Measurements from ENCODE around the gene COA7. TPM values are rescaled to one million over a fixed set of nuclear protein-coding genes. Genes with fewer than 3 reads are reported as not detected.

Gene COA7
- total and polyA plus RNA-seq, 12 donors: 3.1 to 34.5 (median 12.9) TPM

DNA sequence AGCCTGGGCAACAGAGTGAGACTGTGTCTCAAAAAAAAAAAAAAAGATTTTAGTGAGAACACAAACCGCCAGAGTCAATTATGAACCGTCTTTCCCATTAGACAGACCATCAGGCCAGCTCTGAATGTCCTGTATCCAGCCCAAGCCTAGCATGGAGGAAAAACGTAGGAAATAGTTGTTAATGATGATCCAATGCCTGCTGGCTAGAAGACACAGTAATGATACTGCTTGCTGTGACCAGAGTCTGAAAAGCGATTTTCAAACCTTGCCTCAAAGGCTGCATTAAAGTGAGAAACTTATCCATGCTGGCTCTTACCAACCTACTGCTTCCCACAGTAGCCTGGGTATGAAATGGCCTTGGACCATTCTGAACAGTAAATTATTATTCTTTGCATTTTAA, 17.0 kb downstream of the COA7 start:
- no peaks in the 10 kb centered on the region for H3K27me3 ChIP-seq
- H3K9me3 ChIP-seq (replicated peaks in 1 of 3): no peaks in the 10 kb centered on the region
- H3K4me3 ChIP-seq: no peak overlapping the region
- intact Hi-C loops (cut with DNase I): loop anchor here (10.0 kb wide), 2 partner anchors 246 to 276 kb away; partner anchors contain the start of genes ORC1 (in 1 of the 2) and PRPF38A (in 1 of the 2)
- no peaks in the 10 kb centered on the region for H3K36me3 ChIP-seq (replicated peaks in 1 of 2)
- peaks cover 0 to 17% of the 10 kb centered on the region in 2 donors for H3K4me1 ChIP-seq (replicated peaks in 1 of 2)
- no peak for DNase-seq
- no peak overlapping the region for H3K27ac ChIP-seq
- TF ChIP-seq, protein P1, sequence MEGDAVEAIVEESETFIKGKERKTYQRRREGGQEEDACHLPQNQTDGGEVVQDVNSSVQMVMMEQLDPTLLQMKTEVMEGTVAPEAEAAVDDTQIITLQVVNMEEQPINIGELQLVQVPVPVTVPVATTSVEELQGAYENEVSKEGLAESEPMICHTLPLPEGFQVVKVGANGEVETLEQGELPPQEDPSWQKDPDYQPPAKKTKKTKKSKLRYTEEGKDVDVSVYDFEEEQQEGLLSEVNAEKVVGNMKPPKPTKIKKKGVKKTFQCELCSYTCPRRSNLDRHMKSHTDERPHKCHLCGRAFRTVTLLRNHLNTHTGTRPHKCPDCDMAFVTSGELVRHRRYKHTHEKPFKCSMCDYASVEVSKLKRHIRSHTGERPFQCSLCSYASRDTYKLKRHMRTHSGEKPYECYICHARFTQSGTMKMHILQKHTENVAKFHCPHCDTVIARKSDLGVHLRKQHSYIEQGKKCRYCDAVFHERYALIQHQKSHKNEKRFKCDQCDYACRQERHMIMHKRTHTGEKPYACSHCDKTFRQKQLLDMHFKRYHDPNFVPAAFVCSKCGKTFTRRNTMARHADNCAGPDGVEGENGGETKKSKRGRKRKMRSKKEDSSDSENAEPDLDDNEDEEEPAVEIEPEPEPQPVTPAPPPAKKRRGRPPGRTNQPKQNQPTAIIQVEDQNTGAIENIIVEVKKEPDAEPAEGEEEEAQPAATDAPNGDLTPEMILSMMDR (IDR thresholded peaks at IDR 0.05): no peak
- no peak for TF ChIP-seq POLR2A (IDR thresholded peaks at IDR 0.05)
- 83 to 86% (median 84%) methylated on average over 4 of the region's 4 CpGs for WGBS, 4 donors

DNA sequence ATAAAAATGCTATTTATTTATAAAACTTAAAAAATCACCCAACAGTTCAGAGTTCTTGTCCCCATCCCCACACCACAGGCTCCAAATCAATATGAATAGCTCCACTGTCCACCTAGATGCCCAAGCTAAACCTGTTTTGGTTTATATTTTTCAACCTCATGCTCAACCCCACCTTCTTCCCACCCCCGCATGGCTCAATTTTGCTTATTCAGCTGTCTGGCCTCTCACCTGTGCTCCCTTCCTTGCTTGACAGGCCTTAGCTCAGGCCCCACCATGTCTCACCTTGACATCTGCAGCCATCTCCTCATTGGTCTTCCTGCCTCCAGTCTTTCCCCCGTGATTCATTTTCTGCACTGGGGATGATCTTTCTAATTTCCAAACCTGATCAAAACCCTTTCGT, 17.8 kb downstream of the COA7 start:
- H3K4me3 ChIP-seq: no peak overlapping the region
- intact Hi-C loops (cut with DNase I): loop anchor here (10.0 kb wide), 2 partner anchors 246 to 276 kb away; partner anchors contain the start of genes ORC1 (in 1 of the 2) and PRPF38A (in 1 of the 2)
- peaks cover 0 to 18% of the 10 kb centered on the region in 2 donors for H3K4me1 ChIP-seq (replicated peaks in 1 of 2)
- no peaks in the 10 kb centered on the region for H3K36me3 ChIP-seq (replicated peaks in 1 of 2)
- TF ChIP-seq POLR2A (IDR thresholded peaks at IDR 0.05): no peak
- no peak for DNase-seq
- H3K27ac ChIP-seq: no peak overlapping the region
- WGBS, 4 donors: 82 to 90% (median 84%) methylated on average over 3 of the region's 3 CpGs
- H3K27me3 ChIP-seq: no peaks in the 10 kb centered on the region
- H3K9me3 ChIP-seq (replicated peaks in 1 of 3): no peaks in the 10 kb centered on the region

DNA sequence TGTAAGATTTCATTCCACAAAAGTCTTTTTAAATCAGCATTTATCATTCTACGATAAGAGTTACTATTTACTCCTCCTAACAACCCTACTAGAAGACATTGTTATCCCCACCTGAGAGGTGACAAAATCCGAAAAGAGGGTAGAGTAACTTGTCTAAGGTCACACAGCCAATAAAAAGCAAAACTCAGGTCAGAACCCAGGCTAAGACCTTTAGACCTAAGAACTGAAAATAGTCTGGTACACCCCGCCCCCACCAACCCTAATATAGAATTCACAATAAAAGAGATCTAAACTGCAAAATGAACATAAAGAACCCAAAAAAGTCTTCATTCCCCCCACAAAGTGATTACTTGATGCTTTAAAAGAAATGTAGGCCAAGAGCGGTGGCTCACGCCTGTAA, 18.6 kb downstream of the COA7 start:
- Histone ChIP-seq H3K4me3 (no peak overlapping the region), H3K27ac (no peak overlapping the region), H3K9me3 (replicated peaks in 1 of 3) (no peaks in the 10 kb centered on the region), H3K4me1 (replicated peaks in 1 of 2) (peaks cover 0 to 18% of the 10 kb centered on the region in 2 donors), H3K36me3 (replicated peaks in 1 of 2) (no peaks in the 10 kb centered on the region), H3K27me3 (no peaks in the 10 kb centered on the region)
- no peak for DNase-seq
- TF ChIP-seq, protein P1 (IDR thresholded peaks at IDR 0.05): no peak
- no peak for TF ChIP-seq POLR2A (IDR thresholded peaks at IDR 0.05)
- intact Hi-C loops (cut with DNase I): no loop called here
- 90 to 97% (median 94%) methylated on average over 5 of the region's 5 CpGs for WGBS, 4 donors

DNA sequence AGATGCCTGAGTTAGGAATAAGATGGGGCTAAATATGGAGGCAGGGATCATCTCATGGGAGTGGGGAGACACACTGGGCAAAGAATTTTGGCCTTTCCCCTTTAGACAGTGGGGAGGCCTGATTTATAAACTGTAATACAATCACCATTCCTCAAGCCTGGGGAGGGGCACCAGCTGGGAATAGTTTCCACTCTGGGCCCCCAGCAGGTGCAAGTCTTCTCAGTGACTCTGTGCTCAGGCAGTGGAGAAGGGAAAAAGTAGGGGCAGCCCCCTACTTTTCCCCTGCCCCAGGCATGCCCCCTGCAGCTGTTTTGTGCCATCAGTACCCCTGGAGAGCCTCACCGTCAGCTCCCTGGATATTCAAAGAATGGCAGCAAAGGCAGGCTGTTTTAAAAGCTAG, 19.1 kb downstream of the COA7 start:
- TF ChIP-seq, protein P1 (IDR thresholded peaks at IDR 0.05): no peak
- no peak for TF ChIP-seq POLR2A (IDR thresholded peaks at IDR 0.05)
- intact Hi-C loops (cut with DNase I): no loop called here
- no peaks in the 10 kb centered on the region for H3K27me3 ChIP-seq
- no peaks in the 10 kb centered on the region for H3K9me3 ChIP-seq (replicated peaks in 1 of 3)
- H3K4me1 ChIP-seq (replicated peaks in 1 of 2): peaks cover 0 to 18% of the 10 kb centered on the region in 2 donors
- no peaks in the 10 kb centered on the region for H3K36me3 ChIP-seq (replicated peaks in 1 of 2)
- H3K4me3 ChIP-seq: no peak overlapping the region
- DNase-seq: no peak
- 86 to 100% (median 94%) methylated on average over 1 of the region's 1 CpG for WGBS, 4 donors
- H3K27ac ChIP-seq: no peak overlapping the region
